Body of pancreas (tissue), 4 donors: Measurements from ENCODE around the gene CD300H. TPM values are rescaled to one million over a fixed set of nuclear protein-coding genes. Genes with fewer than 3 reads are reported as not detected.
"Not testable (repeated sequence)": the region's sequence is repeated elsewhere in the genome, so short reads cannot be mapped to it uniquely, and the experiment has no call there.

Experiments used
- ATAC-seq: fragments of 150-250 bp; one replicate; pipeline ENCODE4 v1.9.1; 2016
- DNase-seq, 4 donors: peaks; one replicate each; pipeline ENCODE4 v3.0.0-alpha.2; 2019
- H3K27ac ChIP-seq, 4 donors: fragments of 200-600 bp; sonication (generic); 1 replicate in 3 of 4; 2 replicates in 1 of 4; pipeline versions ENCODE4 v1.5.1 to v1.6.1; 2016 to 2019; ENCODE audit warnings: mild to moderate bottlenecking in 1 of 4, mixed read lengths in 1 of 4, moderate library complexity in 1 of 4
- H3K27me3 ChIP-seq, 2 donors: fragments of 200-600 bp; sonication (generic); one replicate each; pipeline ENCODE4 v1.6.0; 2016; ENCODE audit warnings: mild to moderate bottlenecking in 1 of 2
- H3K36me3 ChIP-seq, 2 donors: fragments of 200-600 bp; sonication (generic); replicated peaks in 1 of 2; 2 replicates each; pipeline ENCODE4 v1.5.1; 2016; ENCODE audit warnings: low read depth in 2 of 2; ENCODE audit not compliant: insufficient read depth in 1 of 2
- H3K4me1 ChIP-seq: fragments of 200-600 bp; sonication (generic); one replicate; pipeline ENCODE4 v1.6.0; 2016
- H3K4me3 ChIP-seq, 2 donors: fragments of 200-600 bp; sonication (generic); 1 replicate in 1 of 2; 2 replicates in 1 of 2; pipeline ENCODE4 v1.5.1; 2016 to 2019
- H3K9me3 ChIP-seq, 3 donors: fragments of 200-600 bp; sonication (generic); 1 replicate in 2 of 3; 2 replicates in 1 of 3; pipeline ENCODE4 v1.5.1; 2016
- CTCF ChIP-seq, 7 experiments: fragments of 450-650 bp in 4 of 7; fragments of 200-600 bp in 3 of 7; sonication (generic) in 3 of 7; IDR thresholded peaks; one replicate each; pipeline ENCODE4 v1.5.1; 2016 to 2019; ENCODE audit warnings: antibody characterized with exemption in 7 of 7
- POLR2A ChIP-seq, 3 donors: fragments of 450-650 bp; IDR thresholded peaks; one replicate each; pipeline ENCODE4 v1.6.1; 2016; ENCODE audit warnings: antibody characterized with exemption in 3 of 3, mild to moderate bottlenecking in 2 of 3
- WGBS, 2 donors: methylation state at CpG; one replicate each; pipeline ENCODE4 v1.1.5; 2017; 5-methylcytosine and 5-hydroxymethylcytosine counted together
- intact Hi-C: fragments of 100-400 bp; cut with DNase I; formaldehyde crosslinking; loops from one replicate; pipeline ENCODE4 v1.15.1; 2023
- total RNA-seq, 2 donors: library from RNA; depleted of rRNA; stranded (reverse); fragments of >200 nt; gene quantifications; one replicate each; pipeline ENCODE4 v1.1.0, GENCODE V29; 2016

Gene CD300H
- total RNA-seq, 2 donors from 2014 or later, result not detected

- no peak overlapping the region for H3K27ac ChIP-seq
- no peak for TF ChIP-seq CTCF (IDR thresholded peaks at IDR 0.05)
- no peak for TF ChIP-seq POLR2A (IDR thresholded peaks at IDR 0.05)
- no peaks in the 10 kb centered on the region for H3K36me3 ChIP-seq
- DNase-seq (no peak), ATAC-seq (no peak)
- H3K27me3 ChIP-seq, result no peaks in the 10 kb centered on the region
- H3K4me3 ChIP-seq, result no peak overlapping the region
- H3K4me1 ChIP-seq, result no peaks in the 10 kb centered on the region
- H3K9me3 ChIP-seq, result no peaks in the 10 kb centered on the region
- WGBS, 2 donors, result 69 to 72% methylated on average over 10 of the region's 10 CpGs
- intact Hi-C loops, result no loop called here
These were observed 15.3 kb upstream of the CD300H start for GRCh38 chr17:74582633-74583032.

GRCh38 chr17:74579900-74580299 is 12.6 kb upstream of the CD300H start:
- DNase-seq (no peak), ATAC-seq (no peak)
- intact Hi-C loops, result no loop called here
- 43 to 64% methylated on average over 7 of the region's 7 CpGs for WGBS, 2 donors
- Histone ChIP-seq H3K4me3 (no peak overlapping the region), H3K36me3 (no peaks in the 10 kb centered on the region), H3K27me3 (no peaks in the 10 kb centered on the region), H3K27ac (no peak overlapping the region), H3K9me3 (no peaks in the 10 kb centered on the region), H3K4me1 (no peaks in the 10 kb centered on the region)
- TF ChIP-seq CTCF (IDR thresholded peaks at IDR 0.05) (no peak), POLR2A (IDR thresholded peaks at IDR 0.05) (no peak)

DNA sequence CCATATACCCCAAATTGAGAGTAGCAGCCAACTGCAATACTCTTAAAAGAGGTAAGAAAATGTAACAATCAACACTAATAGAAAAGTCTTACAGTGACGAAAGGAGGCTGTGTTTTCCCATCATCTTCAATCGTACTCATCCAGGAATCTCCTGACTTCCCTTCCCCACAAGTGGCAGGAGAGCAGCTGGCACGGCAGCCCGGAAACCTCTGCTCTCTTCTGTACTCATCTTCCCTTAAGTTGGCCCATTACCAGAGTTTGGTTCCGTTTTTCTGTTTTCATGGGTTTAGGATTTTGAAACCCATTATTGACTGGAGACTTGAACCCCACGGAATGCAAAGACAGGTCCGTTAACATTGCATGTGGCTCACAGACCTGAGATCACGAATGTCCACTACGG is 11.7 kb upstream of the CD300H start:
- 59 to 69% methylated on average over 9 of the region's 9 CpGs for whole genome bisulfite sequencing, 2 donors
- intact Hi-C loops, result no loop called here
- ATAC-seq (no peak), DNase-seq (no peak)
- no peaks in the 10 kb centered on the region for H3K27me3 ChIP-seq
- no peak overlapping the region for H3K27ac ChIP-seq
- H3K9me3 ChIP-seq, result no peaks in the 10 kb centered on the region
- no peak overlapping the region for H3K4me3 ChIP-seq
- no peaks in the 10 kb centered on the region for H3K36me3 ChIP-seq
- no peaks in the 10 kb centered on the region for H3K4me1 ChIP-seq
- TF ChIP-seq POLR2A (IDR thresholded peaks at IDR 0.05), result no peak
- TF ChIP-seq CTCF (IDR thresholded peaks at IDR 0.05), result no peak

- WGBS, 2 donors, result 42 to 58% methylated on average over 5 of the region's 5 CpGs
- H3K9me3 ChIP-seq, result no peaks in the 10 kb centered on the region
- no peak overlapping the region for H3K4me3 ChIP-seq
- H3K27ac ChIP-seq, result no peak overlapping the region
- TF ChIP-seq POLR2A (IDR thresholded peaks at IDR 0.05) (no peak), CTCF (IDR thresholded peaks at IDR 0.05) (no peak)
- DNase-seq (no peak), ATAC-seq (no peak)
- intact Hi-C loops, result no loop called here
- no peaks in the 10 kb centered on the region for H3K27me3 ChIP-seq
- H3K36me3 ChIP-seq, result no peaks in the 10 kb centered on the region
- no peaks in the 10 kb centered on the region for H3K4me1 ChIP-seq
These were observed 7.3 kb upstream of the CD300H start for GRCh38 chr17:74574489-74575142.

DNA sequence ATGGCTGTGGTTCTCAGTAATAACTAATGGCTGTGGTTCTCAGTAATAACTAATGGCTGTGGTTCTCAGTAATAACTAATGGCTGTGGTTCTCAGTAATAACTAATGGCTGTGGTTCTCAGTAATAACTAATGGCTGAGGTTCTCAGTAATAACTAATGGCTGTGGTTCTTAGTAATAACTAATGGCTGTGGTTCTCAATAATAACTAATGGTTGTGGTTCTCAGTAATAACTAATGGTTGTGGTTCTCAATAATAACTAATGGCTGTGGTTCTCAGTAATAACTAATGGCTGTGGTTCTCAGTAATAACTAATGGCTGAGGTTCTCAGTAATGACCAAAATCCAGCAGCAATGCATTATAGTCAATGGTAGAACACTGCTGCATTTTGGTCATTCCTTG is 6.3 kb upstream of the CD300H start:
- H3K27me3 ChIP-seq, H3K4me3 ChIP-seq, H3K36me3 ChIP-seq, H3K4me1 ChIP-seq, DNase-seq, H3K9me3 ChIP-seq, intact Hi-C loops, H3K27ac ChIP-seq, ATAC-seq: not testable (repeated sequence)
